ENCODE results near the gene AMT. TPM values are rescaled to one million over a fixed set of nuclear protein-coding genes. Genes with fewer than 3 reads are reported as not detected.

AMT gene
- total RNA-seq: 2.5 and 3.0 TPM in 2 replicates

GRCh38 chr3:49422379-49423248 lies at the start of gene AMT:
TSS of gene AMT (minus strand) at chr3:49422473. CDS start at chr3:49422450, 23 bp downstream.

GRCh38 chr3:49469936-49470713 lies 47.9 kb upstream of the AMT start, which contains the start of gene DAG1:
TSS of gene DAG1 (plus strand) at chr3:49470267. CDS start at chr3:49510535, 40,268 bp downstream.

GRCh38 chr3:49411968-49412631 lies 10.2 kb downstream of the AMT start, which contains the start of the genes RHOA and TCTA:
TSS of gene RHOA (minus strand) at chr3:49411976. CDS start at chr3:49375589, 36,387 bp downstream.
TSS of gene TCTA (plus strand) at chr3:49412423. CDS start at chr3:49412427, 4 bp downstream.

Other genes with a start within 250 kb of the AMT start
- gene C3orf62, start 145.2 kb downstream of the AMT start, total RNA-seq: 1.5 and 1.7 TPM in 2 replicates
- 15.2 and 17.6 TPM in 2 replicates for gene USP4, start 82.4 kb downstream of the AMT start, total RNA-seq
- 337 and 610 TPM in 2 replicates for gene GPX1, start 64.1 kb downstream of the AMT start, total RNA-seq
- 493 and 605 TPM in 2 replicates for gene RHOA, start 10.5 kb downstream of the AMT start, total RNA-seq
- gene TCTA, start 10.1 kb downstream of the AMT start, total RNA-seq: 30.3 and 34.0 TPM in 2 replicates
- 3.9 and 9.4 TPM in 2 replicates for gene NICN1, start 6.9 kb upstream of the AMT start, total RNA-seq
- 33.1 and 60.9 TPM in 2 replicates for gene DAG1, start 47.8 kb upstream of the AMT start, total RNA-seq
- gene BSN, start 132.0 kb upstream of the AMT start, total RNA-seq: 0.08 and 0.13 TPM in 2 replicates